IPS-18c (cell line): ENCODE measurements around the gene KIF5A.

Experiments
- H3K4me3 ChIP-seq: 2 replicates; pipeline ENCODE4 v1.7.0; 2013; ENCODE audit warnings: low read depth, mild to moderate bottlenecking, low read length, moderate library complexity; ENCODE audit not compliant: insufficient read depth
- H3K9me3 ChIP-seq: one replicate; pipeline ENCODE4 v1.6.1; 2013; ENCODE audit warnings: mild to moderate bottlenecking, low read length, moderate library complexity; ENCODE audit not compliant: control insufficient read depth, insufficient read depth

KIF5A gene

DNA sequence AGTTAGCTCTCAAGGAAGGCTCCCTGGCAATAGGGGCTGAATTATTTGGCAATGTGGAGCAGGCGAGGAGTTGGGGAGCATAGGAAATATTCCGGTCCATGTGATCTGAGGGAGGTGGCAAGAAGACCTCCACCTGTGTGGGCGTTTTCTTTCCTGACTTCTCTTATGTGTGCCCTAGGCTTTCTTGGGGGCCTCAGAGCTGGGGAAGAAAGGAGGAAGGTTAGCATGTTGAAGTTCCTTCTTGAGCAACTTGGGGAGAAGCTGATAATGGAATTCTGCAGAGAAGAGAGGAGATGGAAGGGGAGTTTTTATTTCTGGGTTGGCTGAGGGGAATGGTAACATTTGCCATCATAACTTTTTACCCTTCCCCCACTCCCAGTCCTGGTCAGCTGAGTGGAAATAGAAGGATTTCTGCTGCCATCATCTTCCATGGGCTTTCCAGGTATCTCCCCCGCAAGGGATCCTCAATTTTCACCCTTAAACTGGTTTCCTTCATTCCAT, 56.0 kb downstream of the KIF5A start:
- Histone ChIP-seq H3K4me3 (peak overlapping the region; percentile 78; the same call in 1 of the 2 replicates), H3K9me3 (peaks cover 2% of the 10 kb centered on the region)

DNA sequence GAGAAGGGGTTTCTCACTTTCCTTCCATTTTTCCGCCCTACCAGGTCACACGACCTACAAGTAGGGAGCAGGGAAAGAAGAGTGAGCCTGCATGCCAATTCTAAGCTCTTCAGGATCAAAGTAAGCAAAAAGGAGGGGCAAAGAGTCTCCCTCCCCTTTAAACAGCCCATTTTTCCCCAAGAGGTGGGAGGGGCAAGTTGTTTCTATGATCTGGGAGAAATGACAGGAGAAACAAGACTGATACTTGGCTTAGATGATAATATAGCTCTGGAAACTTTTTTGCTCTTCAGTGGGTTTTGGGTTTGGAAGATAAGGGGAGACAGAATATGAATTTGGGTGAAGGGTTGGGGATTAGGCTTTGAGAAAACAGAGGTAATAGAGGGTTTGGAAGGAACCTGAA, 56.6 kb downstream of the KIF5A start:
- H3K9me3 ChIP-seq = peaks cover 2% of the 10 kb centered on the region
- H3K4me3 ChIP-seq = no peak overlapping the region

DNA sequence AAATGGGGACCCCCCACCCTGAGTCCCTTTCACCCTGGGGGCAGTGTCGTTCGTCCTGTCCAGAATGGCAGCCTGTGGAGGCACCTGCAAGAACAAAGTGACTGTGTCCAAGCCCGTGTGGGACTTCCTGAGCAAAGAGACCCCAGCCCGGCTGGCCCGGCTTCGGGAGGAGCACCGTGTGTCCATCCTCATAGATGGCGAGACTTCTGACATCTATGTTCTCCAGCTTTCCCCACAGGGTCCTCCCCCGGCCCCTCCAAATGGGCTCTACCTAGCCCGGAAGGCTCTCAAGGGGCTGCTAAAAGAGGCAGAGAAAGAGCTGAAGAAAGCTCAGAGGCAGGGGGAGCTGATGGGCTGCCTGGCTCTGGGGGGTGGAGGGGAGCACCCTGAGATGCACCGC, 57.0 kb downstream of the KIF5A start:
- Histone ChIP-seq H3K4me3 (no peak overlapping the region), H3K9me3 (peaks cover 2% of the 10 kb centered on the region)

DNA sequence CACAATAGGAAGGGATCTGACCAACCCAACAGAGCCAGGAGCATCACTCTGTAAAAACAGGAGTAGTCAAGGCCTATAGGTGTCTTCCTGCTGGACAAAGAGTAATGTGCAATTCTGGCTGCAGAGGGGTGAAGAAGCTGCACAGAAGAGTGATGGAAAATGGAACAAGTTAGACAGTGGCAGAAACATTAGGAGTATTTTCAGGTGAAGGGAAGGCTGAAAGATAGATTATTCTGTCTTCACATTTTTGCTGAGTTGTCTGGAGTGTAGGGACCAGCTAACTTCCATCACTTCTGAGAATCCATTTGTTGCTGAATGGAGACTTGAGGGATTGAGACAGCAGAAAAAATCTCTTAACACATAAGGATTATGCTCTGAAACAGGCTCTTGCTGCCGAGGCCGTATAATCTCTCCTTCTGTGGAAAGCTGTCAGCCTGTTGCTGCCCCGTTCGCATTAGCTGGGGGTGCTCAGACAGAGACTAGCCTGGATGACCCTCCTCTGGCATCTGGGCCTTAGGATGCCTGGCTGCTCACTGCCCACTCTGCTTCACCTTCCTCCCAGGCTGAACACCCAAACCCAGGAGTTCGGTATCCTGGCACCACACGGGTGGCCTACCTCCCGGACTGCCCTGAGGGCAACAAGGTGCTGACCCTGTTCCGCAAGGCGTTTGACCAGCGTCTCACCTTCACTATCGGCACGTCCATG, 58.3 kb downstream of the KIF5A start:
- Histone ChIP-seq H3K9me3 (peaks cover 2% of the 10 kb centered on the region), H3K4me3 (no peak overlapping the region)

- H3K9me3 ChIP-seq = peaks cover 2% of the 10 kb centered on the region
- H3K4me3 ChIP-seq = peak overlapping the region; percentile 72
Measured at GRCh38 chr12:57609101-57609780, 59.4 kb downstream of the KIF5A start.

DNA sequence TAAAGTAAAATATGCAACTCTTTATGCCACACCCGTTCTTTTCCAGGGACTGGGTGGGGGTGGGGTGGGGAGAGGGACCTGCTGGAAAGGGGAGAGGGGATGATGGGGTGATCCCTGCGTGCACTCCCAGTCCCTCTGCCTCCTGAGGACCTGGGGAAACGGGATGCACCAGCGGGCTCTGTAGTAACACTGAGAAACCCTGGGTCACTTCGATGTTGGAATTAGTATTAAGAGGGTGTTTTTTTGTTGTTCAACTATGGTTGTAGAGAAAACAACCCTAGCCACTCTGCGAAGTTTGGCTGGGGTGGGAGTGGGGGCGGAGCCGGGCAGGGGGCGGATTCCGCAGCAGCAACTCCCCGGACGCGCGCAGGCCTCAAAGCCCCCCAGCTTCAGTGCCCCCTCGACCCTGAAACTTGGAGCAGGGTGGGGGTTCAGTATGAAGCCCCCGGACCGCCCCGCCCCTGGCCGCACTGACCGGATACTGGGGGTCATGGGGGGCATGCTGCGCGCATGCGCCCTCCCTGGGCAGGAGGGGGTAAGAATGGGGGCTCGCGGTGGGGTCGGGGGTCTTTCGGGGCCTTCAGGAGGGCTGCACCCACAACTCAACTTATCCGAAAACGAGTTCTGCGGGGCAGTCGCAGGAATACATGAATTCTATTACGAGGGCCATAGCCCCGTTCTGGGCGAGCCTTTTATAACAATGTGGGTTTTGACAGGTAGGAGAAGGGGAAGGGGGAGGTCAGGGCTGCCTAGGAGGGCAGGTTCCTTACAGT, 60.1 kb downstream of the KIF5A start:
- peak overlapping the region; percentile 72 for H3K4me3 ChIP-seq
- peaks cover 2% of the 10 kb centered on the region for H3K9me3 ChIP-seq

- Histone ChIP-seq H3K9me3 (peaks cover 2% of the 10 kb centered on the region), H3K4me3 (peak overlapping the region; percentile 72)
Measured at GRCh38 chr12:57610554-57611107, 60.8 kb downstream of the KIF5A start.

DNA sequence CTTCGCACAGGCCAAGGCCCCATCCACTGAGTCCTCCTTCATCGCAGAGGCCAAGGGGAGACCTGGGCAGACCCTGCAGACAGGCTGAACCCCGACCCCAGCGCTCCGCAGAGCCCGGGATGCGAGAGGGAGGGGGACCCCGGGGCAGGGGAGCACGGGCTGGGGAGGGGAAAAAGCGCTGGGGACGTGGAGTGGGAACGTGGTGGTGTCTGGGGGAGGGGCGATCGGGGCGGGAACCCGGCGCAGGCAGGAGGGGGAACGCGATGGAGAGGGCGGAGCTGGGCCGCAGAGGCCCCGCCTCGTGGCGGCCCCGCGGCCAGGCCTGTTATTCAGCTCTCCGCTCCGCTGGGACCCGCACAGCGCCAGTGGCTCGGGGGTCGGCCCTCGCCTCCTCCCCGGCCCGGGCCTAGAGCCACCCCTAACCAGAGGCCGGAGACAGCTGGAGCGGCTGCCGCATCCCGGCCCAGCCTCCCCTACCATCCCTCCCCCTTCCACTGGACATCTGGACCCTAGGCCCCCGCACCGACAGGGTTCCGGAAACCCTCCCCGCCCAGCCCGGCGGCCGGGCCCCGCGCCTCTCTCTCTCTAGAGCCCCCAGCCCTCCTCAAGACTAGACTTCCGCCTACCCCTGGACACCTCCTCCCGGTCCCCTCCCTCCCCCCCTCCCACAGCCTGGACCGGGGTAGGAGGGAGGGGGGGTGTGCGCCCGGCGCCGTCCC, 61.4 kb downstream of the KIF5A start, which contains the start of gene ARHGEF25:
Gene ARHGEF25, plus strand, starts transcription at position 328 of the 719 bp plus-strand sequence. CDS start 460 bp downstream, outside the sequence.
- H3K9me3 ChIP-seq = peaks cover 2% of the 10 kb centered on the region
- H3K4me3 ChIP-seq = peak within 1 kb of the TSS; percentile 72

- Histone ChIP-seq H3K4me3 (peak overlapping the region; percentile 51), H3K9me3 (peaks cover 2% of the 10 kb centered on the region)
Measured at GRCh38 chr12:57611827-57612710, 62.2 kb downstream of the KIF5A start.

DNA sequence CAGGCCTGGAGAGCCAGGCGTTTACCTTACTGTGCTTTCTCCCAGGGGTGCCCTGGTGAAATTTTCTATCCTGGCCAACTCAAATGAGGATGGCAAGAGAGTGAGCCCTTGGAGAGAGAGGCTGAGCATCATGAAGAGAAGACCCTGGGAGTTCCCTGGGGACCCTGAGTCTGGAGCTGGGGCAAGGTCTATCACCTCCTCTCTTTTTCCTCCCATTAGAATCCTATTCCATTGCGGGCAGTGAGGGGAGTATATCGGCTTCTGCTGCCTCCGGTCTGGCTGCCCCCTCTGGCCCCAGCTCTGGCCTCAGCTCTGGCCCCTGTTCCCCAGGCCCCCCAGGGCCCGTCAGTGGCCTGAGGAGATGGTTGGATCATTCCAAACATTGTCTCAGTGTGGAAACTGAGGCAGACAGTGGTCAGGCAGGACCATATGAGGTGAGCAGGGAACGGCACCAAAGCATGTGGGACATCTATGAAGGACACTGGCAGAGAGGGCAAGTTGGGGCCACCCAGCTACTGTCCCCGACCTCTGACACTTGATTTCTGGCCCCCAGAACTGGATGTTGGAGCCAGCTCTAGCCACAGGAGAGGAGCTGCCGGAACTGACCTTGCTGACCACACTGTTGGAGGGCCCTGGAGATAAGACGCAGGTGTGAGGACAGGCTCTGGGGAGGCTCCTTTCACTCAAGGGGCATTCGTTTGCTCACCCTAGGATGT, 63.0 kb downstream of the KIF5A start:
- Histone ChIP-seq H3K4me3 (no peak overlapping the region; the same call in 1 of the 2 replicates), H3K9me3 (no peaks in the 10 kb centered on the region)

DNA sequence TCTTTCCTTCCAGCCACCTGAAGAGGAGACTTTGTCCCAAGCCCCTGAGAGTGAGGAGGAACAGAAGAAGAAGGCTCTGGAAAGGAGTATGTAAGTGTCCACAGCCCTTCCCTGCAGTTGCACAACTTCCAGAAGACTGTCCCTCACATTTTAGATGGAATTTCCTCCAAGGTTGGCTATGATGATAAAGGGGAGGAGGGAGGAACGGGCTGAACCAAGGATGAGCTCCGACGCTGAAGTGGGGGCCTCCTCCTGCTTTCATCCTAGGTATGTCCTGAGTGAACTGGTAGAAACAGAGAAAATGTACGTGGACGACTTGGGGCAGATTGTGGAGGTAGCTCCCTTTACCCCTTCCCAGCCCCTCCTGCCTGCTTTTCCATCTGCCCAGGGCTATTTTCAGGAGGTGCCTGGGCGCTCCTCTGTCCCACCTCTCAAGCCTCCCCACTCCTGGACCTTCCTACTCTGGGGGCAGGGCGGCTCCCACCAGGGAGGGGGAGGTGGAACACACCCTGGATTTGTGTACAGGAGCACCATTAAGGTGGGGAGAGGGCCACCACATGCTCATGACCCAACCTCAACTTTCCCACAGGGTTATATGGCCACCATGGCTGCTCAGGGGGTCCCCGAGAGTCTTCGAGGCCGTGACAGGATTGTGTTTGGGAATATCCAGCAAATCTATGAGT, 63.7 kb downstream of the KIF5A start:
- Histone ChIP-seq H3K9me3 (no peaks in the 10 kb centered on the region), H3K4me3 (no peak overlapping the region)

GRCh38 chr12:57614178-57614947, 64.5 kb downstream of the KIF5A start:
- H3K4me3 ChIP-seq = no peak overlapping the region; the same call in 1 of the 2 replicates

DNA sequence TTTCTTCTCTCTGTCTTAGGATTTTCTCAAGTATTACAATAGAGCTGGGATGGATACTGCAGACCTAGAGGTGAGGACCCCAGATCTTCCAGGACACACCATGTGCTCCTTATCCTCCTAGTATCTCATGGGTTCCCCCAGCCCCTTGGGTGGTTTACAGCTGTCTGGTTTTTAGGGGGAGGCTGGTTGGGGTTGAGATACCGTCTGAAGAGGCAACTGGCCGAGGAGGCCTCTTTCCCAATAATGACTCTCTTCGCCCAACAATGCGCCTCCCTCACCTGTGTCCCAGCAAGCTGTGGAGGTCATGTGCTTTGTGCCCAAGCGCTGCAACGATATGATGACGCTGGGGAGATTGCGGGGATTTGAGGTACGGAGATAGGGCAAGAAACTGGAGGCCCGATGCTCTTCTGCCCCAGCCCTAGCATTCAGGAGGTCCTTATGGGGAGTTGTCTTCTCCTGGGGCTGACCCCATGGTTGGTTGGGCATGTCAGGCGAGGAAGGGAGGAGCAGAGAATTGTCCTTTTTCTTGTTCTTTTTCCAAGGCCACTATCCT, 65.2 kb downstream of the KIF5A start:
- H3K9me3 ChIP-seq = no peaks in the 10 kb centered on the region
- no peak overlapping the region for H3K4me3 ChIP-seq

More at GRCh38 chr12:57614178-57614947, 64.5 kb downstream of the KIF5A start:
- no peaks in the 10 kb centered on the region for H3K9me3 ChIP-seq

DNA sequence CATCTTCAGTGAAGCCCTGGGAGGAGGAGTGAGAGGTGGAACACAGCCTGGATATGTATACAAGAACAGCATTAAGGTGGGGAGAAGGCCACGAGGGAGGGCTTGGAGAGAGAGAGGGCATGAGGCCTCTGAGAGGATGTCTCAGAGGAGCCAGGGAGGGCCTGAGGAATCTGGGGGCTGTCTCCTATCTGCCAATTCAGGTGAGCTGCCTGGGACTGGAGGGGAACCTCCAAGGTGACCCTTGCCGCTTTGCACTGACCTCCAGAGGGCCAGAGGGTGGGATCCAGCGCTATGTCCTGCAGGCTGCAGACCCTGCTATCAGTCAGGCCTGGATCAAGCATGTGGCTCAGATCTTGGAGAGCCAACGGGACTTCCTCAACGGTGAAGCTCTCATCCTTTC, 65.8 kb downstream of the KIF5A start:
- Histone ChIP-seq H3K9me3 (no peaks in the 10 kb centered on the region), H3K4me3 (no peak overlapping the region)
